IMR-90 (cell line): ENCODE data around the gene MYL11. TPM values are rescaled to one million over a fixed set of nuclear protein-coding genes. Genes with fewer than 3 reads are reported as not detected.

Experiments
- ATAC-seq: fragments of 200-7000 bp; cut with Tn5 transposase; 2 replicates; pipeline ENCODE4 v1.9.1; 2020; ENCODE audit warnings: low read depth, mild to moderate bottlenecking, moderate library complexity
- BruUV-seq: library from RNA; stranded (reverse); fragments of 400-500 nt; replicated peaks from 2 replicates; lab custom pipeline; 2021; lab: Mats Ljungman, UMichigan
- CTCF ChIA-PET: fragments of 300-600 bp; formaldehyde crosslinking; extraction: SDS; loops from one replicate; lab custom pipeline; 2021; ENCODE audit warnings: antibody characterized with exemption; lab: Yijun Ruan, JAX
- POLR2A ChIA-PET: fragments of 300-600 bp; sonication (Branson Sonifier 250); formaldehyde crosslinking; loops from one replicate; lab custom pipeline; 2022; ENCODE audit warnings: antibody characterized with exemption; ENCODE audit not compliant: unreplicated experiment; lab: Charles Lee
- DNase-seq: peaks from one replicate; pipeline ENCODE4 v3.0.0; 2013
- H2AFZ ChIP-seq: replicated peaks from 2 replicates; pipeline ENCODE3; 2013; ENCODE audit warnings: low read length, mild to moderate bottlenecking; ENCODE audit not compliant: poor library complexity
- H2AK5ac ChIP-seq: 2 replicates; pipeline ENCODE4 v1.6.1; 2013; ENCODE audit warnings: low read depth, low read length, inconsistent platforms
- H2AK9ac ChIP-seq: replicated peaks from 2 replicates; pipeline ENCODE3; 2013; ENCODE audit warnings: mild to moderate bottlenecking, low read depth, low read length, moderate library complexity; ENCODE audit not compliant: poor library complexity
- H2BK120ac ChIP-seq: 2 replicates; pipeline ENCODE4 v1.6.1; 2013; ENCODE audit warnings: low read depth, low read length, inconsistent platforms
- H2BK15ac ChIP-seq: 3 replicates; pipeline ENCODE4 v1.6.1; 2013; ENCODE audit warnings: low read depth, low read length, inconsistent platforms
- H2BK20ac ChIP-seq: 2 replicates; pipeline ENCODE4 v1.6.1; 2013; ENCODE audit warnings: low read depth, mild to moderate bottlenecking, inconsistent platforms, low read length, moderate library complexity
- H2BK5ac ChIP-seq: 2 replicates; pipeline ENCODE4 v1.6.1; 2013; ENCODE audit warnings: mild to moderate bottlenecking, low read depth, low read length, inconsistent platforms; ENCODE audit not compliant: poor library complexity, severe bottlenecking
- H3K14ac ChIP-seq: replicated peaks from 2 replicates; pipeline ENCODE4 v1.6.1; 2013; ENCODE audit warnings: low read depth, low read length, inconsistent platforms
- H3K18ac ChIP-seq: 2 replicates; pipeline ENCODE4 v1.6.1; 2013; ENCODE audit warnings: low read depth, low read length, control low read depth
- H3K23ac ChIP-seq: 2 replicates; pipeline ENCODE4 v1.6.1; 2013; ENCODE audit warnings: low read depth, low read length, inconsistent platforms
- H3K27ac ChIP-seq: 2 replicates; pipeline ENCODE4 v1.5.1; 2013; ENCODE audit warnings: mild to moderate bottlenecking, control low read depth, low read length; ENCODE audit not compliant: insufficient read depth
- H3K27me3 ChIP-seq: 2 replicates; pipeline ENCODE4 v1.6.1; 2013; ENCODE audit warnings: low read length; ENCODE audit not compliant: control insufficient read depth, insufficient read depth
- H3K36me3 ChIP-seq: 2 replicates; pipeline ENCODE4 v1.6.1; 2013; ENCODE audit warnings: low read length, mixed read lengths; ENCODE audit not compliant: control insufficient read depth, insufficient read depth
- H3K4ac ChIP-seq: 2 replicates; pipeline ENCODE4 v1.6.1; 2013; ENCODE audit warnings: low read depth, low read length, inconsistent platforms
- H3K4me1 ChIP-seq: 2 replicates; pipeline ENCODE4 v1.6.1; 2013; ENCODE audit warnings: low read length, mixed read lengths; ENCODE audit not compliant: control insufficient read depth, insufficient read depth
- H3K4me2 ChIP-seq: 2 replicates; pipeline ENCODE4 v1.6.1; 2013; ENCODE audit warnings: low read depth, mild to moderate bottlenecking, control low read depth, low read length, moderate library complexity
- H3K4me3 ChIP-seq: 2 replicates; pipeline ENCODE4 v1.5.1; 2013; ENCODE audit warnings: low read depth, mild to moderate bottlenecking, control low read depth, low read length, moderate library complexity; ENCODE audit not compliant: insufficient read depth
- H3K56ac ChIP-seq: 2 replicates; pipeline ENCODE4 v1.6.1; 2013; ENCODE audit warnings: low read length, inconsistent platforms; ENCODE audit not compliant: insufficient read depth; ENCODE audit errors: extremely low read depth
- H3K79me1 ChIP-seq, 2 experiments: 2 replicates each; pipeline ENCODE4 v1.6.1; 2013; ENCODE audit warnings: low read length in 2 of 2, inconsistent platforms in 1 of 2, low read depth in 1 of 2
- H3K9ac ChIP-seq: 2 replicates; pipeline ENCODE4 v1.6.1; 2013; ENCODE audit warnings: low read depth, low read length, control low read depth
- H3K9me1 ChIP-seq: 2 replicates; pipeline ENCODE4 v1.6.1; 2013; ENCODE audit warnings: low read length, inconsistent platforms; ENCODE audit not compliant: insufficient read depth
- H3K9me3 ChIP-seq: 2 replicates; pipeline ENCODE4 v1.6.1; 2013; ENCODE audit warnings: low read length; ENCODE audit not compliant: control insufficient read depth, insufficient read depth
- H4K20me1 ChIP-seq: 2 replicates; pipeline ENCODE4 v1.6.1; 2013; ENCODE audit warnings: low read length, inconsistent platforms; ENCODE audit not compliant: insufficient read depth
- H4K5ac ChIP-seq: 2 replicates; pipeline ENCODE4 v1.6.1; 2013; ENCODE audit warnings: mild to moderate bottlenecking, low read depth, low read length, control low read depth
- H4K8ac ChIP-seq, 2 experiments: 2 replicates each; pipeline ENCODE4 v1.6.1; 2013; ENCODE audit warnings: low read depth in 2 of 2, low read length in 2 of 2, control low read depth in 1 of 2, inconsistent platforms in 1 of 2
- H4K91ac ChIP-seq: 2 replicates; pipeline ENCODE4 v1.6.1; 2013; ENCODE audit warnings: low read depth, low read length, inconsistent platforms; ENCODE audit not compliant: insufficient read depth
- CEBPB ChIP-seq: IDR thresholded peaks from 2 replicates; pipeline ENCODE4 v1.6.1; 2012; ENCODE audit warnings: low read depth, low read length, improper control_type of control experiment
- CTCF ChIP-seq: conservative IDR thresholded peaks from 2 replicates; pipeline ENCODE4 v1.5.1; 2012; ENCODE audit warnings: mild to moderate bottlenecking, low read depth, low read length, improper control_type of control experiment
- ELK1 ChIP-seq: fragments of 150-350 bp; IDR thresholded peaks from 2 replicates; pipeline ENCODE4 v1.6.1; 2016; ENCODE audit warnings: low read depth, mild to moderate bottlenecking, low read length, moderate library complexity, borderline replicate concordance
- MAFK ChIP-seq: IDR thresholded peaks from 2 replicates; pipeline ENCODE4 v1.6.1; 2012; ENCODE audit warnings: low read depth, low read length, improper control_type of control experiment
- WGBS, 2 experiments: methylation state at CpG; one replicate each; pipeline versions ENCODE4 v1.1.5 to v1.1.7; 2013; ENCODE audit warnings: missing lambda C conversion rate in 2 of 2; ENCODE audit not compliant: insufficient read length in 1 of 2; ENCODE audit errors: extremely low coverage in 2 of 2; 5-methylcytosine and 5-hydroxymethylcytosine counted together
- dilution Hi-C: fragments of 300-500 bp; cut with HindIII; formaldehyde crosslinking; loops from one replicate; pipeline ENCODE4 v1.14.3; 2018; ENCODE audit warnings: low sequenced_read_pairs; ENCODE audit not compliant: unreplicated experiment
- in situ Hi-C: fragments of 300-500 bp; cut with MboI; formaldehyde crosslinking; loops from 3 replicates; pipeline ENCODE4 v1.14.3; 2019; ENCODE audit warnings: low sequenced_read_pairs, inconsistent platforms, mixed read lengths
- intact Hi-C: fragments of 100-400 bp; cut with micrococcal nuclease; formaldehyde crosslinking; loops from 2 replicates; pipeline ENCODE4 v1.10.0; 2022
- polyA plus RNA-seq, 3 experiments: library from polyadenylated mRNA; depleted of rRNA; stranded (reverse); fragments of >200 nt; gene quantifications; 2 replicates each; pipeline ENCODE4 v1.2.3, GENCODE V29; 2012; ENCODE audit warnings: low replicate concordance in 1 of 3
- total RNA-seq: library from RNA; depleted of rRNA; stranded (reverse); fragments of >200 nt; gene quantifications from 2 replicates; pipeline ENCODE4 v1.2.3, GENCODE V29; 2012

Gene MYL11
- total and polyA plus RNA-seq, 2 of the 4 experiments (the other 2 are of a cell fraction): 1.1 TPM; not detected in 1

GRCh38 chr16:30416624-30417528 is 42.3 kb downstream of the MYL11 start:
- in situ Hi-C loops: loop anchor here (25.0 kb wide), 1 partner anchor 230 kb away; the partner anchor contains the start of genes BOLA2B, CORO1A, SLX1A and SULT1A3
- intact Hi-C loops: no loop called here
- dilution Hi-C loops: no loop called here
- H2AFZ ChIP-seq: peak overlapping the region; percentile 95
- ATAC-seq: no peak
- no peaks in the 10 kb centered on the region for H3K4me1 ChIP-seq
- peak overlapping the region; percentile 68 for H3K4me2 ChIP-seq
- H4K91ac ChIP-seq: no peak overlapping the region
- H2BK15ac ChIP-seq: no peak overlapping the region
- 83% methylated on average over 7 of the region's 18 CpGs; no CpG with 5 or more reads in 1 of the 2 experiments for WGBS, 2 experiments
- H3K23ac ChIP-seq: no peak overlapping the region; the same call in 1 of the 2 replicates
- H2BK20ac ChIP-seq: no peak overlapping the region
- H3K79me1 ChIP-seq: peaks cover 0 to 35% of the 10 kb centered on the region in 2 experiments; a peak in 2 of 4 replicates
- H3K4ac ChIP-seq: no peak overlapping the region
- BruUV-seq: no TSS peak
- no peak for TF ChIP-seq ELK1
- no peak for TF ChIP-seq CEBPB
- TF ChIP-seq CTCF: no peak
- no peak for TF ChIP-seq MAFK
- no peak overlapping the region for H2BK120ac ChIP-seq
- no peak overlapping the region for H3K14ac ChIP-seq
- H3K18ac ChIP-seq: no peak overlapping the region
- no peak overlapping the region for H3K27ac ChIP-seq
- peak overlapping the region; percentile 82 for H2AK9ac ChIP-seq
- no peak overlapping the region for H2AK5ac ChIP-seq
- H3K9me1 ChIP-seq: peaks cover 6% of the 10 kb centered on the region; the same call in 1 of the 2 replicates
- peaks cover 9% of the 10 kb centered on the region for H4K20me1 ChIP-seq
- ChIA-PET POLR2A (interaction anchor here (0.5 kb wide), 1 partner anchor 10 kb away, joined by 3 read pairs; the partner anchor contains the start of gene ZNF771), CTCF (interaction anchor here (0.7 kb wide), 1 partner anchor 7 kb away, joined by 3 read pairs; no protein-coding TSS in a partner anchor)
- no peaks in the 10 kb centered on the region for H3K9me3 ChIP-seq
- DNase-seq: no peak
- no peak overlapping the region for H4K5ac ChIP-seq
- no peaks in the 10 kb centered on the region for H3K27me3 ChIP-seq
- H2BK5ac ChIP-seq: no peak overlapping the region
- H3K36me3 ChIP-seq: peaks cover 14% of the 10 kb centered on the region
- H4K8ac ChIP-seq: 0 out of 4 replicates have a peak overlapping the region, but pooled peaks of 1 of the 2 experiments have one; percentile 52
- peak overlapping the region; percentile 65 for H3K4me3 ChIP-seq
- H3K56ac ChIP-seq: no peak overlapping the region
- H3K9ac ChIP-seq: no peak overlapping the region
